AG09309 (cell line): ENCODE measurements around the gene ZNF570.

Experiments used
- DNase-seq: peaks from one replicate; pipeline ENCODE4 v3.0.0-alpha.2; 2010; ENCODE audit warnings: low read depth
- H3K4me3 ChIP-seq: 2 replicates; pipeline ENCODE4 v1.5.1; 2011; ENCODE audit warnings: mild to moderate bottlenecking, low read depth, low read length, moderate library complexity; ENCODE audit not compliant: control insufficient read depth
- CTCF ChIP-seq: IDR thresholded peaks from 2 replicates; pipeline ENCODE4 v1.5.1; 2011; ENCODE audit warnings: mild to moderate bottlenecking, low read depth, low read length, inconsistent platforms; ENCODE audit not compliant: insufficient read depth, control insufficient read depth; ENCODE audit errors: missing control alignments

Gene ZNF570

GRCh38 chr19:37468961-37469777 is at the start of gene ZNF570:
ZNF570 (plus strand) TSS chr19:37469356; CDS start chr19:37470355, 999 bp downstream.
- DNase-seq = peak; percentile 51
- no peak for TF ChIP-seq CTCF
- H3K4me3 ChIP-seq = peak within 1 kb of the TSS; percentile 97

GRCh38 chr19:37452500-37453245 is 16.5 kb upstream of the ZNF570 start:
- no peak for TF ChIP-seq CTCF
- no peak for DNase-seq
- no peak overlapping the region for H3K4me3 ChIP-seq

- no peak for TF ChIP-seq CTCF
- peak overlapping the region; percentile 86 for H3K4me3 ChIP-seq
- DNase-seq = no peak
These were observed 2.8 kb upstream of the ZNF570 start for GRCh38 chr19:37466277-37466797.

GRCh38 chr19:37466798-37467607 is 2.2 kb upstream of the ZNF570 start, which contains the start of gene ZNF569:
ZNF569 (minus strand) TSS chr19:37467444; CDS start chr19:37444921, 22,523 bp downstream.
- peak; percentile 80 for DNase-seq
- peak within 1 kb of the TSS; percentile 86 for H3K4me3 ChIP-seq
- no peak for TF ChIP-seq CTCF

GRCh38 chr19:37467608-37468090 is 1.5 kb upstream of the ZNF570 start:
- TF ChIP-seq CTCF = no peak
- H3K4me3 ChIP-seq = peak overlapping the region; percentile 86
- no peak for DNase-seq

GRCh38 chr19:37470216-37470615 is 1.1 kb downstream of the ZNF570 start:
- no peak for DNase-seq
- no peak overlapping the region for H3K4me3 ChIP-seq
- TF ChIP-seq CTCF = no peak
